HG03354 (cell line): ENCODE data around the gene SMOC2.
"Not testable (repeated sequence)": the region's sequence is repeated elsewhere in the genome, so short reads cannot be mapped to it uniquely, and the experiment has no call there.

Source experiments
- ATAC-seq: cut with Tn5 transposase; IDR thresholded peaks from one replicate; pipeline ENCODE4 v1.9.1; 2021; ENCODE audit warnings: mild to moderate bottlenecking; ENCODE audit not compliant: unreplicated experiment, poor library complexity, severe bottlenecking

Gene SMOC2

DNA sequence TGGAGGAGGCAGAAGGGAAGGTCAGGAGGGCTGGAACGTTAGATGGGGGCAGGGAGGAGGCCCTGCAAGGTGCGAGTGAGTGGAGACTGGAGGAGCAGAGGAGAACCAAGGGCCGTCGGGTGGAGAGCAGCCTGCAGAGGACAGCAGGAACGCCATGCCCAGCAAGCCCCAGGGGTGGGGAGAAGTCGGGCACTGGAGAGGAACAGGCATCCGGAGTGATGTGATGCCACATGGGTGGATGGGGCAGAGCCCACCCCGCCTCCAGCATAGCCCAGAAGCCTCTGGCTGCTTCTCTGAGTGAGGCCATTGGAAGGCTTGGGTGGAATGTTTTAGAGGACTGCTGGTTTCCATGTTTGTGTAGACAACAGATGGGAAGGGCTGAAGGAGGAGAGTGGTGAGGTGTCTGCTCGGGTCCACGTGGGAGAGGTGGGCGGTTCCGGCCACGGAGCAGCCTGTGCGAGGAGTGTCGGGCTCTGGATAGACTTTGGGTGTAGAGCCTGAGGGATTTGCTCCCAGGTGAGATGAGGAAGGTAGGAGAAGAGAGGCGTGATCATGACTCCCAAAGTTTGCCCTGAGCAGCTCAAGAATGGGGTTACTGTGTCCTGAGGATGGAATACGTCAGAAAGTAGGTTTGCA lies 221.4 kb downstream of the SMOC2 start:
- ATAC-seq, result no peak

DNA sequence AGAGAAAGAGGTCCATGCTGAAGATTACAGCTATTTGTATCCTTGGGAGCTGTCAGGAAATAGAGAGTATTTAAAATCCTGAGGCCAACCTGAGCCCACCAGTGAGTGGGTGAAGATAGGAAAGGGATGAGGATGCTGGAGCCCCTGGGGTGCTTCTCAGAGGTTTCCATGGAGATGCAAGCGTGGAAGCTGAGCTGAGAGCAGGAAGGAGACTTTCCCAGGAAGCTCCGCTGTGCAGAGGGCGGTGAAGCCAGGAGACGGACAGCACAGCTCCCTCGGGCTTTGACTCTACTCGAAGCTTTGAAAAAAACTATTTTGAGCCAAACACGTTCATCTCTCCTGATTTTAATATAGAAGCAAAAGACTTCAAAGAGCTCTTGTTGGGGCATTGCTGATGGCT lies 222.1 kb downstream of the SMOC2 start:
- ATAC-seq, result no peak

DNA sequence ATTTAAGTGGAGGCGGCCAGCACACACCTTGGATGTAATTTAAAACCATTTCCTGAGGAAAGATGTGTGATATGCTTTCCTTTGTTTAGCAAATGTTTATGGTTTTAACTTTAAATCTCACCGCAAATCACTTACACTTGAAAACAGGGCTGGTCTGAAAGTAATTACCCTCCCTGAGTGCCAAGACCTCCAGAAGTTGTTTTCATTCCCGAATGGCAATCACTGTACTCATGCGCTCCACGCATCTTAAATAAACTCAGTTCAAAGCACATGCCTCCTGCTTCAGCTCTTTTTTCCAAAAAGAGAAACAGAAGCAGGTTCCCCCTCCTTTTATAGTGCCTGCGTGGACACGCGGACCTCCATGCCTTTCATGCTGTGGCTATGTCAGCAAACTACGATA lies 224.0 kb downstream of the SMOC2 start:
- ATAC-seq, result no peak

DNA sequence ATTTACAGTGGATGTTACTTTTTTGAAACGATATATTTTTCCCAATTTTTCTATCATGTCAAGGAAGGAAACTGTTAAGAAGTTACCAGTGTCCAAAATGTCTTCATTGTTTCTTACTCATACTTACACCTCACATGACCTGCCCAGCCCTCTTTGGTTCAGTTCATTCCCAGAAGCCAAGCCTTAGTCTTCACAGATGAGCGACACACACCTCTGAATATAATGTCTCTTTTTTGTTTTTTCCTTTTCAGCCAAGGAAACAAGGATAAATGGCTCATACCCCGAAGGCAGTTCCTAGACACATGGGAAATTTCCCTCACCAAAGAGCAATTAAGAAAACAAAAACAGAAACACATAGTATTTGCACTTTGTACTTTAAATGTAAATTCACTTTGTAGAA lies 225.2 kb downstream of the SMOC2 start:
- ATAC-seq, result no peak

DNA sequence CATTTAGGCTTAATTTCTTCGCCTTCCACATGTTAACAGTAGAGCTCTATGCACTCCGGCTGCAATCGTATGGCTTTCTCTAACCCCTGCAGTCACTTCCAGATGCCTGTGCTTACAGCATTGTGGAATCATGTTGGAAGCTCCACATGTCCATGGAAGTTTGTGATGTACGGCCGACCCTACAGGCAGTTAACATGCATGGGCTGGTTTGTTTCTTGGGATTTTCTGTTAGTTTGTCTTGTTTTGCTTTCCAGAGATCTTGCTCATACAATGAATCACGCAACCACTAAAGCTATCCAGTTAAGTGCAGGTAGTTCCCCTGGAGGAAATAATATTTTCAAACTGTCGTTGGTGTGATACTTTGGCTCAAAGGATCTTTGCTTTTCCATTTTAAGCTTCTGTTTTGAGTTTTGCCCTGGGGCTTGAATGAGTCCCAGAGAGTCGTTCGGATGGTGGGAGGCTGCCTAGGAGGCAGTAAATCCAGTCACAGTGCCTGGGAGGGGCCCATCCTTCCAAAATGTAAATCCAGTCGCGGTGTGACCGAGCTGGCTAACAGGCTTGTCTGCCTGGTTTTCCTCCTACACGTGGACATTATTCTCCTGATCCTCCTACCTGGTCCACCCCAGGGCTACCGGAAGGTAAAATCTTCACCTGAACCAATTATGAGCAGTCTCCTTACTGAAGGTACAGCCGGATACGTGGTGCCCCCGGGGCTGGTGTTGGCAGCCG lies 225.9 kb downstream of the SMOC2 start:
- ATAC-seq, result no peak

DNA sequence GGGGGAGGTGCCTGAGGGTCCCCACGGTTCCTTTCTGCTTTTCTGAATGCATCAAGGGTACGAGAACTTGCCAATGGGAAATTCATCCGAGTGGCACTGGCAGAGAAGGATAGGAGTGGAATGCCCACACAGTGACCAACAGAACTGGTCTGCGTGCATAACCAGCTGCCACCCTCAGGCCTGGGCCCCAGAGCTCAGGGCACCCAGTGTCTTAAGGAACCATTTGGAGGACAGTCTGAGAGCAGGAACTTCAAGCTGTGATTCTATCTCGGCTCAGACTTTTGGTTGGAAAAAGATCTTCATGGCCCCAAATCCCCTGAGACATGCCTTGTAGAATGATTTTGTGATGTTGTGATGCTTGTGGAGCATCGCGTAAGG lies 226.4 kb downstream of the SMOC2 start:
- ATAC-seq, result no peak

DNA sequence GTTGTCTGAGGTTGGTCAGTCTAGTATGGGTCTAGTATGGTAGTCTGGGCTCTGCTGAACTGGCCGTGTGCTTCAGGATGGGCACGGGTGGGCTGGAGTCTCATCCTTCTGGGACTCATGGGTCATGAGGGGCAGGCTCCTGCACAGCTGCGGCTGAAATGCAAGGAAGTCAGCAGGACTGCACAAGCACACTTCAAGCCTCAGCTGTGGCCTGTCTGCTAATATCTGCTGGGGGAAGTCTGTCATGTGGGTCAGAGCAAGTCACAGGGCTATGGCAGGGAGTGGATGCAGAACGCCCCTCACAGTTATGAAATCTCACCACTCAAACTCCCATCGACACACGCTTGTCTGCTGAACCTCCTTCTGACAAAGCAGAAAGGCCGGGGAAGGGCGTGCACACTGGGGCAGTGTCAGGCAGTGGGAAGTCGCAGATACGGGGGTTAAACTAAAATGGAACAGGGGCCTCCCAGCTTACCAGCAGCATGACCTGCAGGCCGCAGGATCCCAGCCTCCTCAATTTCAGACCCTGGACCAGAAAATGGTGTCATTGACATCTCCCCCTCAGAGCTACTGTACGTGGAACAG lies 229.5 kb downstream of the SMOC2 start:
- ATAC-seq, result no peak

DNA sequence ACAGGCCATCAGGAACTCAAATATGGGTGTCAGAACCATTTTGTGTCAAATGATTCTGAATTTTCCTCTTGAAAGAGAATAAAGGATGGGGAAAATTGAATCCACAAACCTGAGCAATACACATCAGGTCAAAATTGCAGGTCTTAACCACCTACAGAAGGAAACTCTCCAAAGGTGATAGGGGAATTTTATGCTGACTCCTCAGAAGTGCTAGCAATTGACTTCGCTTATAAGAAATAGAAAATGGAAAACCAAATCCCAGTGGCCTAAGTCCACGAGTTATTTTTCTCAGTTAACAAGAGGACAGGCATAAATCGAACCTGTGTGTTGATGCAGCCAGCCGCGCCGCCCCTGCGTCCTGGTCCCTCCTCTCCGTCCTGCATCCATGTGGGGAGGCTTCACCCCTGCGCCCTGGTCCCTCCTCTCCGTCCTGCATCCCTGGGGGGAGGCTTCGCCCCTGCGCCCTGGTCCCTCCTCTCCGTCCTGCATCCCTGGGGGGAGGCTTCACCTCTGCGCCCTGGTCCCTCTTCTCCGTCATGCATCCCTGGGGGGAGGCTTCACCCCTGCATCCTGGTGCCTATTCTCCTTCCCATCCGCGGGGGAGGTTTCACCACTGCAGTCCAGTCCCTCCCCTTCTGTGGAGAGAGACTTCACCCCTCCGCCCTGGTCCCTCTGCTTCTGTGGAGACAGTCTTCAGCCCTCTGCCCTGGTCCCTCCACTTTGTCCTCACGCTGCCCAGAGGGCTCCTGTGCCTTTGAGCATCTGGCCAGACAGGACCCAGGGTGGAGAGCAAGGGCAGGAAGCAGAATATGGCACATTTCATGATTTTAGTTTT lies 230.3 kb downstream of the SMOC2 start:
- ATAC-seq, result no peak

DNA sequence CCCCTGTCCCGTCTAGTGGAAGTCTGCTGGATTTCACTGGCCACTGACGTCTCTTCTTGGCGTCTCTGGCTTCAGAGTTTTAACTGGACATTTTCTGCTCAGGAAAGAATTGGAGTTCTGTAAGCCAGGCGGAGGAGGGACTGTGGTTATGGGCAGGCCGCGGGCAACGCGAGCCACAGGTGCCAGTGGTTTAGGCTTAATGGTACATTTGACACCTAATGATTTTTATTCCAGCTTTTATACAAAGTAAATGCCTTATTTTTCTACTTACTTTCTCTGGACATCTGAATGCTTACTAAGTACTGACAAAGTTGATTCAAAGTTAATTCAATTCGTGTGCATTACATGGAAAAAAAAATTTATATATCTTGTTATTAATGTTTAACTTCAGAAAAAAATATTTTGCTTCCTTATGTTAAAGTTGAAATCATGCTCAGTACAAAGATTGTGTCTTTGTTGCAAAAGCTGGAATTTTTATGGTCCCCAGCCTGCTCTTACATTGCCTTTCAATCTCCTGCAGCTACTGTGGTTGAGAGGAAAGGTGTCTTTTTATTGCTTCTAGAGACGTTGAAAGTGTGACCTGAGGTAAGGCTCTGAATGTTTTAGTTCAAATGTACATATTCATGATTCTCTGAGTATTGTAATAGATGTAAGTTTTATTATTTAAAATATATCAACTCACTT lies 231.0 kb downstream of the SMOC2 start:
- no peak for ATAC-seq

DNA sequence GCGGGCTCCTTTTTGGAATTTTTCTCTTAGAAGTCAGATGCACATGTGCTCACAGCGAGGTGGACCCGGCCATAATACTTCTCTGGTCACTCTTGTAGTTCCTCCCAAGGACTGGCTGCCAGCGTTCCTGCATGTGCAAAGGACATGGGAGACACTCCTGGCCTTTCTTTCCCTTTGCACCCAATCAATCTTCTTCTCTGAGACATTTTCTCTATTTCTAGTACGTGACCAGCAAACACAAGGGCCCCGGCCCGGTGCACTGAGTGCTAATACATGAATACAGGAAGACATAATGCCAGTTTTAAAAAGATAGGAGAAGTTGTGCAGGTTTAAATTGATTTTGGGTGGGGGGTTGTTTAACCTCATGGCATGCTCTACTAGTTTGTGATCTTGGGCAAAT lies 233.6 kb downstream of the SMOC2 start:
- ATAC-seq, result no peak

DNA sequence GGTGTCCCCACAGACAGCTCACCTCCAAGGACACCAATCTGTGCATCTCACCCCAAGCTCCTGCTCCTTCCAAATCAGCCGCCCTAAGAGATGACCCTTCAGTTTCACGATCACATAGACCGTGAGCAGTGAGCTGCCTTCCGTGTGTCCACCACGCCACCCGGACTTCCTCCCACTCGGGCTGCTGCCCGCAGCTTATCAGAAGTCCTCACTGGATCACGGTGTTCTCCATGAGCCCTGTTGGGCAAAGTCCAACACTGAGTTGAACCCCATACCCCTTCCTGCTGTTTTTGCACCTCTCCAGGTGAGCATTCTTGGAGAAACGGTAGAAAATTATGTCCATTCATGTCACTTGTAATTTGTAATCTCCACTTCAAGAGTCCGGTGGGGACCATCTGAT lies 234.4 kb downstream of the SMOC2 start:
- ATAC-seq, result no peak

DNA sequence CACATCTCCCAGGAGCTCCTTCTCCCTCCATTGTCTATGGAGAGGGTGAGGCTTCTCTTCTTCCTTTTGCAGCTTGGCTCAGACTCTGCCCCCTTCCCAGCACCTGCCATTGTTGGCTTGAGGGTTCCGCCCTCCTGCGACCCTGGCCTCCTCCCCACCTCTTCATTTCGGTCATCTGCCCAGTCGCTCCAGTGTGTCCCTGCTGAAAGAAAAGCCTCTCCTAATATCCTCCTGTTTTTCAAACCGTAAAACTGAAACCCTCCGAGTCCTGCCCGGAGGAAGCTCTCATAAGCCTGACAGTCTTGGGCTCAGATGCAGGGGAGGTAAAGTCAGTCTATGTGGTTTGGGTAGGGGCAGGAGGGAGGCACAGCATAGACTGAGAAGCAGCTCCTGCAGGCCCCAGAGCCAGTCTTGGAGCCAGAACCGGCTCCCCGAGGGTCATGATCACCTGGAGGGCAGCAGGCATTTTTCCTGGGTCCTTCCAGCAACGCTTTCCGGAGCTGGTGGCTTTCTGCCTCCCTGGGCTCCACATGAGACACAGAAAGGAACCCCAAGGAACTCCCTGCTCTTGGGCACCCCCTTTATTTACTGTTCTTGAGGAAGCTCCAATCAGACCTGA lies 235.1 kb downstream of the SMOC2 start:
- no peak for ATAC-seq

DNA sequence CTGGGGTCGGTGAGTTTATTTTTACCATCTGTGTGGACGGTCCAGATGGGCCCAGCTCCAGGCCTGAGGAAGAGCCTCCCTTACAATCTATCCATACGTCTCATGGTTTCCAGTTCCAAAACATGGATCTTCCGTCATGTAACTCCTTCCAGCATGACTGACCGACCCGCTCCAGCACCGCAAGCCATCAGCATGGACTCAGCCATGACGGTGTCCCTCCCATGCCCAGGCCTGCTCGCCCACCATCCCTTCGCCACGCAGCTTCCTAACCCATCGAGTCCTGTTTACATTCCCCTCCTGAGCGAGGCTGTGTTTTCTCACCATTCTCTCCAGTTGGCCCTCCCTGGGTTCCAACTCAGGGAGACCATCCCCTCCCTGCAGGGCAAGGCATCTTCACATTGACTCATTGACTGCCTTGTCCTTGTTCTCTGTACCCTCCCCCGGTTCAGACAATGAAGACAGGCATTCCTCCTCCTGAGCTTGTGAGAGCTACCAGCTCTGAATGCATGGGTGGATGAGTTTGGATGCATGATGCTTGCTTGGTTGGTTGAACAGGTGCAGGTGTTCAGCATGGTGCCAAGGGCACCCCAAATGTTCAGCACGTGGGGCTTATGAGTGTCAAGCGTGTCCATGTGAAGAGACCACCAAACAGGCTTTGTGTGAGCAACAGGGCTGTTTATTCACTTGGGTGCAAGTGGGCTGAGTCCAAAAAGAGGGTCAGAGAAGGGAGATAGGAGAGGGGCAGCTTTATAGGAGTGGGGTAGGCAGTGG lies 235.8 kb downstream of the SMOC2 start:
- no peak for ATAC-seq

DNA sequence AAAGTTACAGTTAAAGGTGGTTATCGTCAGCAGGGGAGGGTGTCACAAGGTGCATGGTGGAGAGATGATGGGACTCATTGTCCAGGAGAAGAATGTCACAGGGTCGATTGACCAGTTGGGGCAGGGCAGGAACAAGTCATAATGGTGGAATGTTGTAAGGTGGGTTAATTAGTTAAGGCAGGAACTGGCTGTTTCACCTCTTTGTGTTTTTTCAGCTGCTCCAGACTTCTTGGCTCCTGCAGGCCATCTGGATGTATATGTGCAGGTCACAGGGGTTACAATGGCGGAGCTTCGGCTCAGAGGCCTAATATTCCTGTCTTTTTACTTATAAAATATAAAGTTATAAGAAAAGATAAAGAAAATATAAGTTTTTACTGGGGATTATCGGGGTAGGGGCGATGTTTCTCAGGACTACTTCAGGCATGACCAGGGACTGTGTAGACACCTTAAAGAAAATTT lies 236.4 kb downstream of the SMOC2 start:
- not testable (repeated sequence) for ATAC-seq

DNA sequence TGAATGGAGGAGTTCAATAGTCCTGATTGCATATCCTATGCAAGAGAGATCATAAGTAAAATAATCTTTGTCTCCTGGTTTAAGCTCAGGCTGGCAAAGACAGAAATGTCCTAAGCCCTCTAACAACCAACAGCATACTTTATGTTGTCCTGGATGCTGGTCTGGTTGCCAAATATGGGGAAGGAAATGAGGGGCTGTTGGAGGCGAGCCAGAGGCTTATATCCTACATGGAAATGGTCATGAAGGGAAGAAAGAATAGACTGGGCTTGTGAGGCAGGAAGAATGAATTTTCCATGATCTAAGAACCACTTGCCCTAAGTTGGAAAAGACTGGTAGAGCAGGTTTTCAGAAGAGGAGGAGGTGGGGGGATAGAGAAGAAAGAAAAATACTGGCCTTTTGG lies 237.1 kb downstream of the SMOC2 start:
- no peak for ATAC-seq

DNA sequence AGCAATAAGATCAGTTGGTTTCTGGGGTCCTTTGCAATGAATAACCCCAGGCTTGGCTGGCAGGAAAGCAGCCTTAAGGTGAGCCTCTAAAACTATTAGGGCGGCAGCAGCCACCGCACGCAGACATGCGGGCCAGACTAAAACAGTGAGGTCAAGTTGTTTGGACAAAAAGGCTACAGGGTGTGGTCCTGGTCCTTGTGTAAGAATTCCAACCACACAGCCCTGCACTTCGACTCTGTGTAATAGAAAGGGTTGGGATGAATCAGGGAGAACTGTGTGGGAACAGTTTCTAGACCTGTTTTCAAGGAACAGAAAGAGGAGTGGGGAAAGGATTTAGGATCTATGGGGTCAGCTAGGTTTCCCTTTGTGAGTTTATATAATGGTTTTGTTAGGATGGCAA lies 237.6 kb downstream of the SMOC2 start:
- no peak for ATAC-seq

DNA sequence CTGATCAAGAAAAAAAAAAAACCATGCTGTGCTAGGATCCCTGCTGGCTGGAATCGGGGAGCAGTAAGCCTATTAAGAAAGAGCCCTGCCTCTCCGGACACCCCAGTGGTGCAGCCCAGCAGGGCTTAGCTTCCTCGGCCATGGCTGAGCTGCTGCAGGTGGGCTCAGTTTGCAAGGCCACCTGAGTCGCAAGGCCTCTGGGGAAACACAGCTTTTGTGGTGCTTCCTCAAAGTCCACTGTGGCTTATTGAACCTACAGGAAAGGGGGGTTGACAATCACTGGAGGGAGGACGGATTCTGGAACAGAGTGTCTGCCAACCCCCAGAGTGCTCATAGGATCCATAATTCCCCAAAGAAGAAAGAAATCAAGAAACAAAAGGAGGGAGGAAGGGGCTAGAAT lies 240.8 kb downstream of the SMOC2 start:
- no peak for ATAC-seq

DNA sequence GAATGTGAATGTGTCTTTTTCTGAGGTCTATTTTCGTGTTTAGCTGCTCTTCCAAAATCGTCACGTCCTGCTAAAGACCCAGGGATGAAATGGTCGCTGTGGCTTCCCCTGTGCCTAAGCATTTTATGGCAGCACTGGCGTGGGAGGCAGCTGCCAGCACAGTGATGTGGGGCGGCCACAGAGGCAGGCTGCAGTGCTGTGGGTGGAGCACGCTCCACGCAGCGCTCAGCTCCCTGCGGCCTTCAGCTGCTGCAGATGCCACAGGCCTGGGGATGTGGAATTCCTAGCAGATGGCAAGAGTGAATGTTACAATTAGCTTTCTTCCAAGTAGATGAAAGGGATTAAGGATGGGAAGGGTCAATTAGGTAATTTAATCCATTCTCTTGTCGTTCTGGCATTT lies 242.6 kb downstream of the SMOC2 start:
- no peak for ATAC-seq

DNA sequence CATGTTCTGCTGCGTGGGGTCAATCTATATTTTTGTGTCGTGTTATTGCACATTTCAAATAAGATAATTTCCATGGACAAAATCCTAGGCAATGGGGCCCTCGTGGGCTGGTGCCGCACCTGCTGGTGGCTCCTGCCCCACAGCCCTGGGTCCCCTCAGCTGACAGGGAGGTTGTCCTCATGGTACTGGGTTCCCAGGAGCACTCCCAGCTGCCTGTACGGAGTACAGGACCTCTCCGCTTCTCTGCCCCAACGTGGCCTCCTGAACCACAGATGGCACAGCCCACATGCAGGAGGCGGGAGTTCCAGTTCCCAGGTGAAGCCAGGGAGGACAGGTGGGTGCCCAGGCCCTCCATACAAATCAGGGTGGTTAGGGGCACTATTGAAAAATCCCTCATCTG lies 243.5 kb downstream of the SMOC2 start:
- no peak for ATAC-seq
